Measurements from ENCODE around the gene DYNLRB1. TPM values are rescaled to one million over a fixed set of nuclear protein-coding genes. Genes with fewer than 3 reads are reported as not detected.

DYNLRB1 gene
- total and polyA plus RNA-seq, 9 of the 15 experiments (the other 6 are each of a cell fraction or from before 2014, with no cell fraction given): 48.7 to 358 (median 121) TPM

DNA sequence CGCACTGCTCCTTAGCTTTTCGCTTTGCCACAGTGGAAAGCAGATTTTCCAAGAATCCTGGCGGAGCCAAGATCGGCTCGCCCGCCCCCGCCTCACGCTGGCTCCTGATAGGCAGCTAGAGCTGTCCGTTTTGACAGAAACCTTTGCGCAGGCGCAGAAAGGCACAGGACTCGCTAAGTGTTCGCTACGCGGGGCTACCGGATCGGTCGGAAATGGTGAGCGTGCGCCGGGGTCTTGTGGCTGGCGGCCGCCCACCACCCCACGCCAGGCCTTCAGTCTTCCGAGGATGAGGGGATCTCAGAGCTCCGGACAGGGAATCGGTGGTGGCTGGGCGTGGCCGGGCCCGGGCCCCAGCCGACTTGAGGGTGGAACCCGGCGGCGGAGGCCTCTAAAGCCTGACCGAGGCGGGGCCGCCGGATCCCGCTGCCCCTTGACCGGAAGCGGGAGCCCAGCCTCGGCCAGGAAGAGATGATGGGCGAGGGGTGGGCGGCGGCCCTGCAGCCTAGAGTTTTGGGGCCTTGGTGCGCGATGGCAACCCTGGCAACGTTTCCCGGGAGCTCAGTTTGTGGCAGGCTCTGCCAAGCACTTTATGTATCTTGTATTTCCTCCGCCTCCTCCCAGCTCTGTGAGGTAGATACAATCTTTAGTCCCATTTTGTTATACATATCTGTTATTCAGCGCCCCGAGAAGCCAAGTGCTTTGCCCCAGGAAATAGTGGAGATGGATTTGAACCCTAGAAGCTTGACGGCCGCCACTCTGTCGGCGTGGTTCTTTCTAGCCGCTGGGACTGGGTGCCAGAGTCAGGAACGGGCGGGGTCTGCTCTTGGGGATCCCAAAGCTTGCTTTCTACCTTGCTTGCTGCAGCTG is at the start of gene DYNLRB1 (continued):
- TF ChIP-seq POLR2H (tag; IDR thresholded peaks at IDR 0.05; ENCODE audit: low read depth) (0 out of 2 replicates have a peak, but pooled peaks have one; percentile 19), GTF2E2 (tag; IDR thresholded peaks at IDR 0.05) (peak; percentile 76; the same call in 1 of the 2 replicates), HCFC1 (IDR thresholded peaks at IDR 0.05; ENCODE audit: low read depth, low read length) (0 out of 2 replicates have a peak, but pooled peaks have one; percentile 22), SOX6 (IDR thresholded peaks at IDR 0.05) (peak; percentile 28; the same call in 1 of the 2 replicates), ZNF707 (CRISPR knock-in tag; conservative IDR thresholded peaks at IDR 0.05) (no peak), CTBP1 (IDR thresholded peaks at IDR 0.05; ENCODE audit: borderline replicate concordance) (peak; percentile 31; the same call in 1 of the 2 replicates), SAFB2 (IDR thresholded peaks at IDR 0.05; ENCODE audit: borderline replicate concordance, low read depth, low read length, severe bottlenecking) (no peak), SAFB (IDR thresholded peaks at IDR 0.05; ENCODE audit: borderline replicate concordance, low read depth, low read length) (peak; percentile 32; the same call in 1 of the 2 replicates), SIN3A (IDR thresholded peaks at IDR 0.05; ENCODE audit: borderline replicate concordance in 2 of 2, control insufficient read depth in 1 of 2, low read depth in 2 of 2, low read length in 2 of 2) (peak; percentile 59 to 84; a peak in 2 of 4 replicates), CXXC5 (CRISPR knock-in tag; IDR thresholded peaks at IDR 0.05) (peak; percentile 79), TBP (optimal IDR thresholded peaks at IDR 0.05; ENCODE audit: low read depth, low read length) (peak; percentile 55), ZBTB1 (CRISPR knock-in tag; IDR thresholded peaks at IDR 0.05; ENCODE audit: borderline replicate concordance, low read depth) (no peak), KLF6 (CRISPR knock-in tag; IDR thresholded peaks at IDR 0.05; ENCODE audit: borderline replicate concordance) (peak; percentile 79; the same call in 1 of the 2 replicates), EP400 (IDR thresholded peaks at IDR 0.05) (peak; percentile 88), TAF9B (IDR thresholded peaks at IDR 0.05; ENCODE audit: partially characterized antibody) (peak; percentile 74), GABPA (tag; conservative IDR thresholded peaks at IDR 0.05; ENCODE audit: low read depth) (peak; percentile 93), FOS (IDR thresholded peaks at IDR 0.05; ENCODE audit: extremely low read depth, insufficient read length) (peak; percentile 75), KDM5B (IDR thresholded peaks at IDR 0.05; ENCODE audit: insufficient replicate concordance, low read depth, low read length) (peak; percentile 57)
- TF ChIP-seq, protein P1, sequence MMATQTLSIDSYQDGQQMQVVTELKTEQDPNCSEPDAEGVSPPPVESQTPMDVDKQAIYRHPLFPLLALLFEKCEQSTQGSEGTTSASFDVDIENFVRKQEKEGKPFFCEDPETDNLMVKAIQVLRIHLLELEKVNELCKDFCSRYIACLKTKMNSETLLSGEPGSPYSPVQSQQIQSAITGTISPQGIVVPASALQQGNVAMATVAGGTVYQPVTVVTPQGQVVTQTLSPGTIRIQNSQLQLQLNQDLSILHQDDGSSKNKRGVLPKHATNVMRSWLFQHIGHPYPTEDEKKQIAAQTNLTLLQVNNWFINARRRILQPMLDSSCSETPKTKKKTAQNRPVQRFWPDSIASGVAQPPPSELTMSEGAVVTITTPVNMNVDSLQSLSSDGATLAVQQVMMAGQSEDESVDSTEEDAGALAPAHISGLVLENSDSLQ (IDR thresholded peaks at IDR 0.05): peak; percentile 99
- TF ChIP-seq, protein P2, sequence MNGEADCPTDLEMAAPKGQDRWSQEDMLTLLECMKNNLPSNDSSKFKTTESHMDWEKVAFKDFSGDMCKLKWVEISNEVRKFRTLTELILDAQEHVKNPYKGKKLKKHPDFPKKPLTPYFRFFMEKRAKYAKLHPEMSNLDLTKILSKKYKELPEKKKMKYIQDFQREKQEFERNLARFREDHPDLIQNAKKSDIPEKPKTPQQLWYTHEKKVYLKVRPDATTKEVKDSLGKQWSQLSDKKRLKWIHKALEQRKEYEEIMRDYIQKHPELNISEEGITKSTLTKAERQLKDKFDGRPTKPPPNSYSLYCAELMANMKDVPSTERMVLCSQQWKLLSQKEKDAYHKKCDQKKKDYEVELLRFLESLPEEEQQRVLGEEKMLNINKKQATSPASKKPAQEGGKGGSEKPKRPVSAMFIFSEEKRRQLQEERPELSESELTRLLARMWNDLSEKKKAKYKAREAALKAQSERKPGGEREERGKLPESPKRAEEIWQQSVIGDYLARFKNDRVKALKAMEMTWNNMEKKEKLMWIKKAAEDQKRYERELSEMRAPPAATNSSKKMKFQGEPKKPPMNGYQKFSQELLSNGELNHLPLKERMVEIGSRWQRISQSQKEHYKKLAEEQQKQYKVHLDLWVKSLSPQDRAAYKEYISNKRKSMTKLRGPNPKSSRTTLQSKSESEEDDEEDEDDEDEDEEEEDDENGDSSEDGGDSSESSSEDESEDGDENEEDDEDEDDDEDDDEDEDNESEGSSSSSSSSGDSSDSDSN (IDR thresholded peaks at IDR 0.05; ENCODE audit: borderline replicate concordance in 1 of 2, low read depth in 2 of 2, low read length in 2 of 2): peak in 1 of 2 experiments; percentile 71; a peak in 1 of 4 replicates

All from K562 (cell line).